ENCODE measurements around the gene ABCC5.
A peak's percentile ranks its signal among the peaks of the same experiment; 100 is the strongest.
"Not testable (repeated sequence)": the region's sequence is repeated elsewhere in the genome, so short reads cannot be mapped to it uniquely, and the experiment has no call there.

The ABCC5 gene

DNA sequence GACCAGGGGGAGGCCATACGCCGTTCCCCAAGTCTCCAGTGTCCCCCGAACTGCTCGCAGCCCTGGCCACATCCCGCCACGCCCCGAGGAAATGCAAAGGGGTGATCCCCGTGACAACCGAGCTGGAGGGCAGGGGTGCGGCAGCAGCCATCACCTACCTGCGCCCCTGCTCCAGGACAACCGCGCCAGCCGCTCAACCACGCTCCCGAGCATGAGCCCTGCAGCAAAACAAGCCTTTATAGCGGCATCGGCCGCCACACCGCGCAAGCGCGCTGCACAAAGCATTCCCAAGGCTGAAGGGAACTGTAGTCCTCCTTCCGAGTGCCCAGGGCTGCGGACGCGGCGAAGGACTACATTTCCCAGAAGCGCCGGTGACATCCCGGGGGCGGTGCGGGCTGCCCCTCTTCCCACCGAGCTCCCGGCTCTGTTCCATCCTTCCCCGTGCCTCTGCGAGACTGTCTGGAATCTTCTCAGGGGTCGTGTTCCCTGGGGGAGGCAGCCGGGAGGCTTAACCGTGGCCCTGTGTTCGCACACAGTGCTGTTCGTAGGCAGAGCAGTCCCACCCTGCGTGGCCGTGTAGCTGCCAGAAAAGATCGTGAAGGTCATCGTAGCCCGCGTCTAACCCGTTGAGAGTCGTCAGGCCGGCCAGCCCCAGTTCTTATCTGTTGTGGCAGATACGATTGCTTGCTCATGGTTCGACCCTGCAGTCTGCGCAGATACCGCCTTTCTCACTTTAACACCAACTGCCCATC lies at the start of gene ABCC5:
Gene ABCC5 (minus strand): TSS at position 213 of the 752 bp plus-strand sequence. CDS start 3,492 bp downstream, outside the sequence.
- DNase-seq = peak; percentile 95

DNA sequence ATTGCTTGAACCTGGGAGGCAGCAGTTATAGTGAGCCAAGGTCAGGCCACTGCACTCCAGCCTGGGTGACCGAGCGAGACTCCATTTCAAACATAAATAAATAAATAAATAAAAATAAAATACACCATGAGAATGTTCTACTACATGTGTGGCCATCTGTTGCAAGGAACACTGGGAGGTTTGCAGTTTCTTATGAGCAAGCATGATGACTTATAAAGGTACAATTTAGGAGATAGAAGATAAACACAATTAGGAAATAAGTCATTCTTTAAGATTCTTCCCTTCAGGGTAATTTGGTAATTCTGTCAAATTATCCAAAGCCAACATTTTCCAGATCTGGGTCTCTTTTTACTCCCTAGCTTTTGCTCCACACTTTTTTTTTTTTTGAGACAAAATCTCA lies 48.5 kb upstream of the ABCC5 start:
- no peak for DNase-seq

DNA sequence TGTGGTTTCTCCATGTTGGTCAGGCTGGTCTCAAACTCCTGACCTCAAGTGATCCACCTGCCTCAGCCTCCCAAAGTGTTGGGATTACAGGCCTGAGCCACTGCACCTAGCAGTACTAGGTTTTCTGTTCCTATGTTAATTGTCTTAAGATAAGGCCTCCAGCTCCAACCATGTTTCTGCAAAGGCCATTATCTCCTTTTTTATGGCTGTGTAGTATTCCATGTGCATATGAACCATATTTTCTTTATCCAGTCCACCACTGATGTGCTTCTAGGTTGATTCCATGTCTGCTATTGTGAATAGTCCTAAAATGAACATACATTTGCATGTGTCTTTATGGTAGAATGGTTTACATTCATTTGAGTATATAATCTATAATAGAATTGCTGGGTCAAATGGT lies 45.0 kb upstream of the ABCC5 start:
- DNase-seq = no peak

DNA sequence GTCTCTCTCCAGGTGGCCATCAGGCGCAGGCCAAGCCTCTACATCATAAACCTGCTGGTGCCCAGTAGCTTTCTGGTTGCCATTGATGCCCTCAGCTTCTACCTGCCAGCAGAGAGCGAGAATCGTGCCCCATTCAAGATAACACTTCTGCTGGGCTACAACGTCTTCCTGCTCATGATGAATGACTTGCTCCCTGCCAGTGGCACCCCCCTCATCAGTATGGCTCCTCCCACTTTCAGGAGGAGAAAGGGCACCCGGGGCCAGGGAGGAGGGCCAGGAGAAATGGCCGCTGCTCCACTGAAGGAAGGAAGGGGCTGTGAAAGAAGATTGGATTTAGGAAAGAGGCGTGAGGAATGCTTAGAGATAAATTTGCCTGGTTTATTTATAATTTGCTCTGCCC lies 41.7 kb upstream of the ABCC5 start:
- no peak for DNase-seq

DNA sequence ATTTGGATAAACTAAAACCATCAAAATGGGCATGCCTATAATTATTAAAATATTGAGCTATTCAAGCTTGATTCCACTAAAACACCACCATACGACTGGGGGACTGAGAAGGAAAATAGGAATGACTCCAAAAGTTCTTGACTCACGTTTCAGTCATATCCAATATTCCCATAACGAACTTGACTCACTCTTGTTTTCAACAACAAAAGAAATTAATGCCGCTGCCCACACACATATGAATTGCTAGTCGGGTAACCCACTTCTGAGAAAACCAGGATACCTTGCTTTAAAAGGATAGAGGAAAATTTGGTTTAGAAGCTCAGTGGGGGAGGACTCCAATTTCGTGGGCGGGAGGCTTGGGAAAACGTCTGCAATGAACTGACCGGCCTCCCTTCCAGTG lies 40.3 kb upstream of the ABCC5 start:
- DNase-seq = no peak

DNA sequence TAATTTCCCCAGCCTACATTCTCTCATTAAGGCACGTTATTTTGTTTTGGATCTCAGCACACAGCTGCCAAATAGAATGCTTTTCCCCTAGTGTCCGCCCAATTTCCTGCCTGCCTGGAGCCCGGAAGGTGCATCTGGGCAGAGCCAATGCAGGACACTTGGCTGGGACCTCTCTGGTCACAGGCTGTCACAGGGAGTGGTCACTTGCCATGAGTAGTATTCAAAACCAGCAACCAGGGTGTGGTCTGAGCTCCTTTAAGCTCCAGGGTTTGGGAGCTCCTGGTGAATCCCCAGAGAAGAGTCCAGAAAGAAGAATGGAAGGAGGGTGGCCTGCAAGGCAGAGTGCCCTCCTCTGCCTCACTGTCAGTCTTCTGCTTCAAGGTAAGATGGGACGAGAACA lies 35.1 kb upstream of the ABCC5 start, which contains the start of gene HTR3C:
Gene HTR3C (plus strand): TSS at position 281 of the 400 bp plus-strand sequence. CDS start 34 bp downstream, at position 315.
- no peak for DNase-seq

DNA sequence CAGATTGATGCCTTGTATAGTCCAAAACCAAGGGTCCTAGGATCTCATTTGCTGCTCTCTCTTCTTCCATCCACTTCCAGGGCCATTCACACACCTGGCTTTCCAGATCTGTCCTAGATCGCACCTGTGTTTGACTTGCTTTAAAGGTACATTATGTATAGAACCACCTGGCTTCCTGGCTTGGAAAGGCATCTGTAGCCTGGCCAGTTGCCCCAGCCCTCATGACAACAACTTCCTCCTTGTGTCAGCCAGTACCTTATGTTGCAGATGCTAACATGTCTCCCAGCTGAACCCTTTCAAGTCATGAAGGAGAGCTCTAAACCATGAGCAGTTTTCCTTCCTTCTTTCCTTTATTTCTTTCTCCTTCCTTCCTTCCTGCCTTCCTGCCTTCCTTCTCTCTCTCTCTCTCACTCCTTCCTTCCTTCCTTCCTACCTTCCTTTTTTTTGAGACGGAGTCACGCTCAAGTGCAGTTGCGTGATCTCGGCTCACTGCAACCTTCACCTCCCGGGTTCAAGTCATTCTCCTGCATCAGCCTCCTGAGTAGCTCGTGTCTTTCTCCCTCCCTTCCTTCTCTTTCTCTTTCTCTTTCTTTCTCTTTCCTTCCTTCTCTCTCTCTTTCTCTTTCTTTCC lies 32.6 kb upstream of the ABCC5 start:
- DNase-seq = no peak

DNA sequence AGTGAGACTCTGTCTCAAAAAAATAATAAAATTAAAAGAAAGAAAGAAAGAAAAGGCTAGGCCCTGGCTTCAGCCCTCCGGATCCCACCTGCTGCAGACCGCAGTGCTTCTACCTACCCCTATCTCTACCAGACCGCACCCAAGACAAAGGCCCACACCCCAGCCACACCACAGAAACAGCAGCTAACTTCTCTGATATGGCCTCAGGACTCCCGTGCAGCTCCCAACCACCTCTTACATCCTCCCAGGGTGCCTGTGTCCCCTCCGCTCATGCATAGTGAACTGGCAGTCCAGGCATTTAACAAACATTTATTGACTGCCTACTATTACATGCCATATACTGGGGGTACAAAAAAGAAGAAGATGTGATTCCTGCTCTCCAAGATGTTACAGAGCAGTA lies 28.3 kb upstream of the ABCC5 start:
- no peak for DNase-seq

DNA sequence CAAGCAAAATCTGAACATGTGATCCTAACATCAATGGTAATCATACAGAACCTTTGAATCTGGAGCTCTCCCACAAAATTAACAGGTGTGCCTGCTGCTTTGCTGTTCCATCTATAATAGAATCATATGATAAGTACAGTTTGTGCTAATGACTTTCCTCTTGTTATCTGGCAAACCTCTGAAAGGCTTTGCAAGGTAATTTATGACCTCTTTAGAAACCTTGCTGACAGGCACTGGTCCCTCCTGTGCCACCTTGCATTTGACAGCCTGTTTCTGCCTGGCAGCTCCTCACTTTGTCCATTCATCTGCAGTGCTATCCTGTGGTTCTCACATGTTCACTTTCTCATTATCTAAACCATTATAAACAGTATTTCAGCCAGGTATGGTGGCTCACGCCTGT lies 24.9 kb upstream of the ABCC5 start:
- no peak for DNase-seq

DNA sequence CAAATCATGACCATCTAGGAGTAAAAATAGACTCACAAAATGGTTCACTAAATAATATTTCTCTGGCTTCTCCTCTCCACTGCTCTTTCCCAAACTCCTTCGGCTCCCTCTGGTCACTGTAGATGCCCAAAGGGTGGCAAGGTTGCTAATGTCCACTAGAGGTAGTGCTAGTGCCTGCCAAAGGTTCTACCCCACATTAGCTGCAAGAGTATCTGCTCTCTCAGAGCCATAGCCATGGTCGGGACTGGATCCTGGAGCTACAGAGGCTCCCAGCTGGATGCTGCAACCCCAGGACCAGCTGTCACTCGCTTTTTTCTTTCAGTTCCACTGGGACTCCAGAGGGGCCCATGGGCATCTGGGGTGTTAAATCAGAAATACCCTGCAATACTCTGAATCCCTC lies 22.3 kb upstream of the ABCC5 start:
- no peak for DNase-seq

DNA sequence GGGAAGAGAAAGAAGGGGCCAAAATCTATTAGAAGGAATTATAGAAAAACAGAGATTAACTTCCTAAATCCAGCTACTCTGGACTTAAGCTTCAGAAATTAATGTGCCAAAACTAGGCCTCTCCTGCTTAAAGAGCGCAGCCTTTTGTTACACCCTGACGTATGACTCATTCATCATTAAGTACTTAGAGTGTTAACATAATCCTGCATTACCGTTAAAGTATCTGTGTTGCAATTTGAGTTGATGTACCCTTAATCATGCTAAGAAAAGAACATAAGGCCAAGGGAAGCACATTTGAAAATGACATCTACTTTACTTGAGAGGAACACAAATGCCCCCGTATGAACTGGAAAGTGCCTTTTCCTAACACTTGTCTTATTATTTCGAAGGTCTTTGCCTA lies 21.7 kb upstream of the ABCC5 start:
- no peak for DNase-seq

DNA sequence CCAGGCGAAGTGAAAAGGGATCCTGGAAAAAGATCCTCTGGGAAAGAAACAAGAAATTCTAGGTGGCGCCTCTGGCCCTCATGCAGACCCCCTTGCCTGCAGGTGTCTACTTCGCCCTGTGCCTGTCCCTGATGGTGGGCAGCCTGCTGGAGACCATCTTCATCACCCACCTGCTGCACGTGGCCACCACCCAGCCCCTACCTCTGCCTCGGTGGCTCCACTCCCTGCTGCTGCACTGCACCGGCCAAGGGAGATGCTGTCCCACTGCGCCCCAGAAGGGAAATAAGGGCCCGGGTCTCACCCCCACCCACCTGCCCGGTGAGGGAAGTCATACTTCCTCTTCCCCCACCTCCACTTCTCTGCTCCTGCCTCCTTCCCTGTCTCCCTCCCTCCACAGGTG lies 20.6 kb upstream of the ABCC5 start:
- not testable (repeated sequence) for DNase-seq

DNA sequence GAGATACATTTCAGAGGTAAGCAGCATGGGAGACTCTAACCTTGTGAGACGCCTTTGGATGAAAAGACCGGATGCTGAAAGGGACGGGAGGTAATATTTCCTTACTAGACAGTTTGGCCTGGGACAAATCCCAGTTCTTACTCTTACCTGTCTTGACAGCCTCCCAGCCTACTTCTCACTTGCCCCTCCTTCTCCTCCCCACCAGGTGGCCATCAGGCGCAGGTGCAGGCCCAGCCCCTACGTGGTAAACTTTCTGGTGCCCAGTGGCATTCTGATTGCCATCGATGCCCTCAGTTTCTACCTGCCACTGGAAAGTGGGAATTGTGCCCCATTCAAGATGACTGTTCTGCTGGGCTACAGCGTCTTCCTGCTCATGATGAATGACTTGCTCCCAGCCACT lies 20.1 kb upstream of the ABCC5 start:
- no peak for DNase-seq

DNA sequence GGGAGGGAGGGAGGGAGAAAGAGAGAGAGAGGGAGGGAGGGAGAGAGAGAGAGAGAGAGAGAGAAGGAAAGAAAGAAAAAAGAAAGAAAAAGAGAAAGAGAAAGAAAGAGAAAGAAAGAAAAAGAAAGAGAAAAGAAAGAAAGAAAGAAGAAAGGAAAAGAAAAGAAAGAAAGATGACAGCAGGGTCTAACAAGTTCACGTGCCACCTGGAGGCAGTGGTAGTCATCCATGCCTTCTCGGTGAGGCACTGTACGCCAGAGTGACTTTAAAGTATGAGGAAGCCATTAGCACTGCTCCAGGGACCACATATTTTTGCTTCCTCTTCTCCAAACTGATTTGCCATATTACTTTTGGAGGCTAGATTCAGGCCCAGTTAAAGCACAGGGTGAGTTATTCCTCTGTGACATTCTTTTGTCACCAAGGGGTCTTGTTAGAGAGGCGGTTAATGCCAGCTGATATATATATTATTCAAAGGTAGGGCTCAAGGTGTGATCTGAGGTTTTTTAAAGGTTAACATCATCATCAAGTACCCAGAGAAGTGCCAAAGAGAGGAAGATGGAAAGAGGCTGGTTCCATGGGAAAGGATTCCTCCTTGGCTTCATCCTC lies 13.6 kb upstream of the ABCC5 start, which contains the start of gene HTR3D:
Gene HTR3D (plus strand): TSS at position 556 of the 606 bp plus-strand sequence. CDS start 0 bp downstream, at position 556.
- DNase-seq = no peak

DNA sequence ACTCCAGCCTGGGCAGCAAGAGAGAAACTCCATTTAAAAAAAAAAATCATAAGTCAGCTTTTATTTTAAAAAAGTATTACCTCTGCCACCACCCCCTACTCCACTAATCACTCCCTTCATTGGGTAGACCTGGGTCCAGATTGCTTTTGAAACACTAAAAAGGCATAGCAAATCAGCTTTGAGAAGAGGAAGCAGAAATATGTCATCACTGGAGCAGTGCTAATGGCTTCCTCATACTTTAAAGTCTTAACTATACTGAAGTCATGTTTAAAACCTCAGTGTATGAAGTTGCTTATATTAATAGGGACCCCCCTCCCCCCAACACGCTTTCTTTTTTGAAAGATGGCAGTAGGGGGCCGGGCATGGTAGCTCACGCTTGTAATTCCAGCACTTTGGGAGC lies 12.9 kb upstream of the ABCC5 start:
- DNase-seq = no peak

DNA sequence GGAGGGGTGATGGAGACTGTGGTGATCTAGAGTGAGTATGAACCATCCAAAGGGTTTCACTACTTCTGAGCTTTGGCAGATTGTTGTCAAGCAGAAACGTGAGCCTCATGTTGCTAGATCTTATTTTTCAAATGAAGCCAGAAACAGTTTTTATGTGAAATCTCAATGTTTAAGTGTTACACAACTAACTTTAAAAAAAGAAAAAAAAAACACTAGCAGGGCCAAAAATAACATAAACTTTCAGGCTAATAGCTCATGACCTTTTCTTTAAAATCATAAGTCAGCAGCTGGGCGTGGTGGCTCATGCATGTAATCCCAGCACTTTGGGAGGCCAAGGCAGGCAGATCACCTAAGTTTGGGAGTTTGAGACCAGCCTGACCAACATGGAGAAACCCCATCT lies 11.8 kb upstream of the ABCC5 start:
- DNase-seq = no peak

DNA sequence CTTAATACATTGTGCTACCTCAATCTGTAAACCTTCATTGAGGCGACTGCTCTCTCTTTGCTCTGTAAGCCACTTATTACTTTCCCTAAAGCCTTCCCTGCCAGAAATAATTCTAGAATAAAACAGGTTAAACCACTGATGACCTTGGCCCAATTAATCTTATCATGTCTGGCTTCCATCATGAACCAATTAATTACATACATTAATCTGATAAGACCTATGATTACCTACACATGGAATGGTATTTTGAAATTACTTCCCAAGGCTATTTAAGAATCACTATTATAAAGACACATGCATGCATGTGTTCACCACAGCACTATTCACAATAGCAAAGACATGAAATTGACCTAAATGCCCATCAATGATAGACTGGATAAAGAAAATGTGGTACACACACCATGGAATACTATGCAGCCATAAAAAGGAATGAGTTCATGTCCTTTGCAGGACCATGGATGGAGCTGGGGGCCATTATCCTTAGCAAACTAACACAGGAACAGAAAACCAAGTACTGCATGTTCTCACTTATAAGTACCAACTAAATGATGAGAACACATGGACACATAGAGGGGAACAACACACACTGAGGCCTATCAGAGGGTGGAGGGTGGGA lies 10.7 kb upstream of the ABCC5 start:
- not testable (repeated sequence) for DNase-seq

DNA sequence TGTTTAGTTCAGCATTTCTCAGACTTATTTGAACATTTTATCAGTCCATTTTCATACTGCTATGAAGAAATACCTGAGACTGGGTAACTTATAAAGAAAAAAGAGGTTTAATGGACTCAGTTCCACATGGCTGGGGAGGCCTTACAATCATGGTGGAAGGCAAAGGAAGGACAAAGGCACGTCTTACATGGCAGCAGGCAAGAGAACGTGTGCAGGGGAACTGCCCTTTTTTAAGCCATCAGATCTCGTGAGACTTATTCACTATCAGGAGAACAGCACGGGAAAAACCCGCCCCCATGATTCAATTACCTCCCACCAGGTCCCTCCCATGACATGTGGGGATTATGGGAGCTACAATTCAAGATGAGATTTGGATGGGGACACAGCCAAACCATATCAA lies 7.6 kb upstream of the ABCC5 start:
- DNase-seq = not testable (repeated sequence)

DNA sequence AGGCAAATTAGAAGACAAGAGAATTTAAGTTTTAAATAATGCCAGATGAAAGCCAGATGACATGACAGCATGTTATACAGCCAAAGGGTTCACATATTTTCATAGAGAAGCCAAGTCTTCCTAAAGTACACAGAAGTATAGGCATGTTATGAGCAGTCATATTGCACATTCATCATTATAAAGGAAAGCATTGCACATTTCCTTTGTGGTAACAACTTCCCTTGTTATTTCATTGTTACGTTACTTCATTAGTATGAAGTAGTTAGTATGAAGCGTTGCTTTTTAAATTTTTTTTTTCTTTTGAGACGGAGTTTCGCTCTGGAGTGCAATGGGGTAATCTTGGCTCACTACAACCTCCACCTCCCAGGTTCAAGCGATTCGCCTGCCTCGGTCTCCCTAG lies 4.6 kb upstream of the ABCC5 start:
- DNase-seq = no peak

DNA sequence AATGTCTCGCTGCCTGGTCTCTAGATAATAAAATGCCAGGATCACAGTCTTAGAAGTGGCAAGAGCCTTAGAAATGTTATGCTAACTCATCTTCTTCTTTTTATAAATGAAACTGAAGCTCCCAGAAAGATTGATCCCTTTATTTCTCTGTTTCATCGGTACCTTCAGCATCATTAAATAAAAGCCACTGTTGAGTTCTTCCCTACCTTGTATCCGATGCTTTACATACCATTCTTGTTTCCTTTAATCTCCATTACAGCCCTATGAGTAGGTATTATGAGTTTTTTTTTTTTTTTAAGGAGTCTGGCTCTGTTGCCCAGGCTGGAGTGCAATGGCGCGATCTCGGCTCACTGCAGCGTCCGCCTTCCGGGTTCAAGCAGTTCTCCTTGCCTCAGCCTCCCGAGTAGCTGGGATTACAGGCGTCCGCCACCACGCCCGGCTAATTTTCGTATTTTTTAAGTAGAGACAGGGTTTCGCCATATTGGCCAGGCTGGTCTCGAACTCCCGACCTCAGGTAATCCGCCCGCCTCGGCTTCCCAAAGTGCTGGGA lies 815 bp upstream of the ABCC5 start:
- no peak for DNase-seq

DNA sequence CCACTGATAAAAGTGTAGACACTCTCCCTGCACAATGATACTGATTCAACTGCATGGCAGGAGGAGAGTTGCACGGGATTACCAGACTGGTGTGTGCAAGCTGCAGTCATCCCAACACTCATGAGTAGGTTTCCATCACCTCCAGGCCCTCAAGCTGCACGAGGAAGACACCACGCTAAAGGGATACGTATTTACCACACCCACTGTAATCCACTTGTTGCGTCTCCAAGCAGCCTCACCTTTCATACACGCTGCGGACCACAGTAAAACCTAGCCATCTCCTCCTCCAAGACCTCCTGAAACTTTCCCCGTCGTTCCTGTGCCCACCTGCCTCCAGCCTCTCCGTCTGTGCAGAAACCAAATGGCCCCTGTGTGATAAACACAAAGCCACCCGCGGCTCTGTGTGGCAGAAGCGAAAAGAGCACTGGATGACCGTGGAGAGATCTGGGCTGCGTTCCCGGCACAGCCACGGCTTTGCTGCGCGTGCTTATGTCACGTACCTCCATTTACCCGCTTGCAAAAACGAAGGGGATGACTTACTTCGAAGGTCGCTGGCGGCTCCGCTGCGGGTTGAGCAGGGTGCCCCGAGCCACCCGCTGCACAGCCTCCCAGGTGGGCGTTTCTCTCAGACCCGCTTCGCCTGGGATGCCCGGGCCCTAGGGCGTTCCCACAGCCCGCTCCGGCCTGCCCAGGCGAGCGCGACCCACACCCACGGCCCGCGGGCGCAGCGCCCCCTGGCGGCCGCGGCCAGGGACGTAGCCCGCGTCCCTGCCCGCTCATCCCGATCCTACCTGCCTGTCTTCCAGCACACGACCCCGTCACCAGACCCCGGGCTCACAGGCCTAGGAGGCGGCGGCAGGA lies 643 bp downstream of the ABCC5 start:
- peak; percentile 70 for DNase-seq

DNA sequence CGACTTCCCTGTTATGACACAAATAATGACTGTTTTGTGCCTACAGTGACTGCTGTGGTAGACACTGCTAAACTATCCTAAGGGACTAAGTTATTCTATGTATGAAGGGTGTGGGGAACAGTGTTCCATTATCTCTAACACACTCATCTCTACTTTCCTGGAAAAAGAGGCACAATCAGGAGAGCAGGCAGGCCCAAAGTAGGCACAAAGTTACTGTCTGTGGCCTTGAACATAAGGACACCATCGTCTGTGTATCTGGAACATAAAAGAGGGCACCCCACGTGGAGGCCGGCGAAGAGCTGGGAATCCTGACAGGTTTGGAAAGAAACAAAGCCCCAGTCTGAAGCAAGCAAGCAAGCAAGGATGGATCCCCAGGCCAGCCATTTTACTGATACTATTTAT lies 1.5 kb downstream of the ABCC5 start:
- peak; percentile 14 for DNase-seq
